MM.1S (cell line): Measurements from ENCODE around the gene TMEM97.

ENCODE experiments used
- EZH2 ChIP-seq: fragments of 300-600 bp; sonication (generic); optimal IDR thresholded peaks from 2 replicates; pipeline ENCODE3; 2017; ENCODE audit warnings: low read depth, mild to moderate bottlenecking, antibody characterized with exemption, low read length, mixed read lengths
- TF ChIP-seq, protein P1 (sequence below): fragments of 300-600 bp; sonication (generic); IDR thresholded peaks from 2 replicates; pipeline ENCODE4 v1.5.1; 2016; ENCODE audit warnings: antibody characterized with exemption, low read length, mixed read lengths

DNA sequence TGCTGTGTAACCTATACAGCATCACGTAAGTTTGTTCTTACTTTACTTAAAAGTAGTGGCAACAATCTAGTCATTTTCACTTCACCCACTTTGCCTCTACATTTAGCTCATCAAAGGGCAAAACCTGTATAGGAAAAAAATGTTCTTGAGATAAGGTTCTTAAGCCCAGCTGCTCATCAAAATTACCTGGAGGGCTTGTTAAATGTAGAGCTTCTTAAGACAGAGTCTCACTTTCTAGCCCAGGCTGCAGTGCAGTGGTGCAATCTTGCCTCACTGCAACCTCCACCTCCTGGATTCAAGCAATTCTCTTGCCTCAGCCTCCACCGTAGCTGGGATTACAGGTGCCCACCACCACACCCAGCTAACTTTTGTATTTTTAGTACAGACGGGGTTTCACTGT, 38.2 kb upstream of the TMEM97 start:
- TF ChIP-seq, protein P1, sequence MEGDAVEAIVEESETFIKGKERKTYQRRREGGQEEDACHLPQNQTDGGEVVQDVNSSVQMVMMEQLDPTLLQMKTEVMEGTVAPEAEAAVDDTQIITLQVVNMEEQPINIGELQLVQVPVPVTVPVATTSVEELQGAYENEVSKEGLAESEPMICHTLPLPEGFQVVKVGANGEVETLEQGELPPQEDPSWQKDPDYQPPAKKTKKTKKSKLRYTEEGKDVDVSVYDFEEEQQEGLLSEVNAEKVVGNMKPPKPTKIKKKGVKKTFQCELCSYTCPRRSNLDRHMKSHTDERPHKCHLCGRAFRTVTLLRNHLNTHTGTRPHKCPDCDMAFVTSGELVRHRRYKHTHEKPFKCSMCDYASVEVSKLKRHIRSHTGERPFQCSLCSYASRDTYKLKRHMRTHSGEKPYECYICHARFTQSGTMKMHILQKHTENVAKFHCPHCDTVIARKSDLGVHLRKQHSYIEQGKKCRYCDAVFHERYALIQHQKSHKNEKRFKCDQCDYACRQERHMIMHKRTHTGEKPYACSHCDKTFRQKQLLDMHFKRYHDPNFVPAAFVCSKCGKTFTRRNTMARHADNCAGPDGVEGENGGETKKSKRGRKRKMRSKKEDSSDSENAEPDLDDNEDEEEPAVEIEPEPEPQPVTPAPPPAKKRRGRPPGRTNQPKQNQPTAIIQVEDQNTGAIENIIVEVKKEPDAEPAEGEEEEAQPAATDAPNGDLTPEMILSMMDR, result no peak
- no peak for TF ChIP-seq EZH2
